Nasal cavity respiratory epithelium epithelial cell of viscerocranial mucosa (primary cell): ENCODE measurements around the gene LGI2. TPM values are rescaled to one million over a fixed set of nuclear protein-coding genes. Genes with fewer than 3 reads are reported as not detected.

ENCODE experiments used
- total RNA-seq: library from RNA; depleted of rRNA; stranded (reverse); fragments of >200 nt; gene quantifications from 2 replicates; pipeline ENCODE4 v1.2.3, GENCODE V29; 2014

The LGI2 gene
- under 0.01 TPM in 1 of 2 replicates, not detected in the other for total RNA-seq

GRCh38 chr4:25030277-25031076, at the start of gene LGI2:
Gene LGI2 (minus strand): TSS chr4:25030946. CDS start chr4:25030693, 253 bp downstream.

Other genes with a start within 250 kb of the LGI2 start
- gene SOD3, start 235.4 kb downstream of the LGI2 start, total RNA-seq, result 0.21 TPM in 1 of 2 replicates, not detected in the other
- gene CCDC149, start 117.9 kb downstream of the LGI2 start, total RNA-seq, result 4.4 and 10.6 TPM in 2 replicates
- 9.2 and 10.0 TPM in 2 replicates for gene SEPSECS, start 129.5 kb upstream of the LGI2 start, total RNA-seq
- gene PI4K2B, start 203.1 kb upstream of the LGI2 start, total RNA-seq, result 15.2 and 15.4 TPM in 2 replicates